Activated gamma-delta T cell treated with Interleukin-2 at 50 U/mL for 16 hours (primary cell): ENCODE results near the gene USP34.

Experiments
- DNase-seq: peaks from one replicate; pipeline ENCODE4 v3.0.0-alpha.2; 2020

The USP34 gene

GRCh38 chr2:61144697-61145268 is 326.1 kb downstream of the USP34 start:
- peak; percentile 87 for DNase-seq

- DNase-seq, result no peak
Measured at GRCh38 chr2:61141151-61141550, 329.7 kb downstream of the USP34 start.

- no peak for DNase-seq
Measured at GRCh38 chr2:61138859-61139258, 332.0 kb downstream of the USP34 start.
